CD4-positive, alpha-beta T cell treated with Interleukin-17A for 1 hour (primary cell): ENCODE data around the gene CARMIL3.

ENCODE experiments used
- DNase-seq: peaks from one replicate; pipeline ENCODE4 v3.0.0-alpha.2; 2020

The CARMIL3 gene

GRCh38 chr14:24077086-24077485, 25.3 kb downstream of the CARMIL3 start:
- no peak for DNase-seq

- no peak for DNase-seq
These were observed 26.3 kb downstream of the CARMIL3 start for GRCh38 chr14:24078146-24078545.

GRCh38 chr14:24079491-24080141, 27.8 kb downstream of the CARMIL3 start:
- DNase-seq = no peak

- no peak for DNase-seq
These were observed 28.3 kb downstream of the CARMIL3 start for GRCh38 chr14:24080142-24080530.

- peak; percentile 71 for DNase-seq
These were observed 29.3 kb downstream of the CARMIL3 start for GRCh38 chr14:24080888-24081738.

GRCh38 chr14:24081739-24082211, 30.0 kb downstream of the CARMIL3 start:
- no peak for DNase-seq

- DNase-seq = no peak
These were observed 30.7 kb downstream of the CARMIL3 start for GRCh38 chr14:24082411-24083080.

- DNase-seq = no peak
These were observed 31.7 kb downstream of the CARMIL3 start for GRCh38 chr14:24083462-24083861.

- no peak for DNase-seq
These were observed 32.6 kb downstream of the CARMIL3 start for GRCh38 chr14:24084440-24084839.

- DNase-seq = no peak
These were observed 33.4 kb downstream of the CARMIL3 start for GRCh38 chr14:24085215-24085614.

GRCh38 chr14:24086193-24086955, 34.6 kb downstream of the CARMIL3 start:
- no peak for DNase-seq

GRCh38 chr14:24087004-24087403, 35.2 kb downstream of the CARMIL3 start:
- DNase-seq = no peak

- no peak for DNase-seq
These were observed 36.3 kb downstream of the CARMIL3 start for GRCh38 chr14:24088095-24088494.

- DNase-seq = no peak
These were observed 38.1 kb downstream of the CARMIL3 start for GRCh38 chr14:24089890-24090289.

- DNase-seq = no peak
These were observed 40.3 kb downstream of the CARMIL3 start for GRCh38 chr14:24092110-24092504.

- DNase-seq = no peak
These were observed 40.8 kb downstream of the CARMIL3 start for GRCh38 chr14:24092505-24093206.

- DNase-seq = no peak
These were observed 41.5 kb downstream of the CARMIL3 start for GRCh38 chr14:24093207-24093900.

- DNase-seq = peak; percentile 75
These were observed 42.4 kb downstream of the CARMIL3 start, which contains the start of gene PCK2 for GRCh38 chr14:24093901-24094840. TSS of gene PCK2 (plus strand) at chr14:24094311. CDS start at chr14:24094406, 95 bp downstream.

- DNase-seq = no peak
These were observed 43.0 kb downstream of the CARMIL3 start for GRCh38 chr14:24094841-24095270.
